HCT116 (cell line): ENCODE measurements around the gene BMERB1. TPM values are rescaled to one million over a fixed set of nuclear protein-coding genes. Genes with fewer than 3 reads are reported as not detected.
"Not testable (repeated sequence)": the region's sequence is repeated elsewhere in the genome, so short reads cannot be mapped to it uniquely, and the experiment has no call there.

Source experiments
- ATAC-seq: fragments of 200-7000 bp; cut with Tn5 transposase; 2 replicates; pipeline ENCODE4 v1.9.1; 2020; ENCODE audit warnings: mild to moderate bottlenecking, moderate library complexity
- BruUV-seq: library from RNA; stranded (reverse); fragments of 400-500 nt; replicated peaks from 2 replicates; lab custom pipeline; 2021; lab: Mats Ljungman, UMichigan
- CTCF ChIA-PET: fragments of 300-600 bp; sonication (Branson Sonifier 250); formaldehyde crosslinking; loops from one replicate; lab custom pipeline; 2021; ENCODE audit warnings: antibody characterized with exemption; lab: Charles Lee
- POLR2A ChIA-PET: fragments of 300-600, 350-600 bp; sonication (Branson Sonifier 250); formaldehyde crosslinking; loops from one replicate; lab custom pipeline; 2021; ENCODE audit warnings: antibody characterized with exemption; lab: Charles Lee
- RAD21 ChIA-PET, 2 experiments: fragments of 300-600 bp; sonication (Branson Sonifier 250); formaldehyde crosslinking; loops; one replicate each; lab custom pipeline; 2023; ENCODE audit warnings: low total read pairs in 2 of 2; ENCODE audit not compliant: uncharacterized antibody in 2 of 2, unreplicated experiment in 2 of 2, low non-redundant PET in 1 of 2; lab: Charles Lee
- DNase-seq: peaks from one replicate; pipeline ENCODE4 v3.0.0-alpha.2; 2010; ENCODE audit warnings: low read depth, low spot score
- H2AFZ ChIP-seq: fragments of 200-600 bp; shearing (Covaris generic), sonication (generic); 2 replicates; pipeline ENCODE4 v1.6.1; 2017; ENCODE audit warnings: low read depth, mixed run types, mixed read lengths, antibody characterized with exemption, low read length; ENCODE audit not compliant: poor library complexity, severe bottlenecking
- H3K27ac ChIP-seq: 2 replicates; pipeline ENCODE4 v1.5.1; 2012; ENCODE audit warnings: low read depth, low read length
- H3K27me3 ChIP-seq: fragments of 200-600 bp; sonication (generic); 2 replicates; pipeline ENCODE4 v1.6.1; 2016; ENCODE audit warnings: mixed run types, low read length, mixed read lengths; ENCODE audit not compliant: insufficient read depth
- H3K36me3 ChIP-seq, 2 experiments: fragments of 200-500 bp in 1 of 2; fragments of 200-600 bp in 1 of 2; sonication (Bioruptor generic) in 1 of 2; sonication (generic) in 1 of 2; 2 replicates each; pipeline versions ENCODE4 v1.5.1 to v1.6.1; 2014 to 2016; ENCODE audit warnings: low read length in 2 of 2, inconsistent platforms in 1 of 2, mixed read lengths in 1 of 2, mixed run types in 1 of 2; ENCODE audit not compliant: insufficient read depth in 2 of 2, control insufficient read depth in 1 of 2
- H3K4me1 ChIP-seq, 2 experiments: fragments of 200-600 bp in 1 of 2; sonication (generic) in 1 of 2; 2 replicates each; pipeline versions ENCODE4 v1.5.1 to v1.6.1; 2012 to 2017; ENCODE audit warnings: low read length in 2 of 2, inconsistent platforms in 1 of 2, mild to moderate bottlenecking in 1 of 2, mixed read lengths in 1 of 2, mixed run types in 1 of 2, moderate library complexity in 1 of 2; ENCODE audit not compliant: insufficient read depth in 2 of 2, control insufficient read depth in 1 of 2
- H3K4me2 ChIP-seq: fragments of 200-600 bp; sonication (generic); 2 replicates; pipeline ENCODE4 v1.6.1; 2017; ENCODE audit warnings: mixed run types, low read length, mixed read lengths
- H3K4me3 ChIP-seq, 2 experiments: fragments of 200-600 bp in 1 of 2; sonication (generic) in 1 of 2; replicated peaks in 1 of 2; 2 replicates each; pipeline ENCODE4 v1.5.1; 2011 to 2016; ENCODE audit warnings: low read length in 2 of 2, control low read depth in 1 of 2, low read depth in 1 of 2, mild to moderate bottlenecking in 1 of 2, mixed read lengths in 1 of 2, mixed run types in 1 of 2
- H3K79me2 ChIP-seq: fragments of 200-600 bp; sonication (generic); 2 replicates; pipeline ENCODE4 v1.6.1; 2017; ENCODE audit warnings: mild to moderate bottlenecking, mixed run types, low read length, moderate library complexity, mixed read lengths; ENCODE audit not compliant: insufficient read depth
- H3K9ac ChIP-seq: fragments of 200-600 bp; sonication (generic); 2 replicates; pipeline ENCODE4 v1.6.1; 2016; ENCODE audit warnings: low read length, mixed read lengths
- H3K9me2 ChIP-seq: fragments of 200-600 bp; sonication (generic), shearing (Covaris generic); 2 replicates; pipeline ENCODE4 v1.6.1; 2017; ENCODE audit warnings: mixed run types, mild to moderate bottlenecking, moderate library complexity; ENCODE audit not compliant: insufficient read depth
- H3K9me3 ChIP-seq, 2 experiments: fragments of 200-500 bp in 1 of 2; fragments of 200-600 bp in 1 of 2; sonication (Bioruptor generic) in 1 of 2; sonication (generic) in 1 of 2; 2 replicates each; pipeline ENCODE4 v1.6.1; 2014 to 2017; ENCODE audit warnings: low read length in 2 of 2, mixed read lengths in 2 of 2, inconsistent platforms in 1 of 2, low read depth in 1 of 2, mild to moderate bottlenecking in 1 of 2, mixed run types in 1 of 2, moderate library complexity in 1 of 2; ENCODE audit not compliant: control insufficient read depth in 1 of 2, insufficient read depth in 1 of 2
- H4K20me1 ChIP-seq: fragments of 200-600 bp; sonication (generic), shearing (Covaris generic); 2 replicates; pipeline ENCODE4 v1.6.1; 2017; ENCODE audit warnings: mixed run types, mild to moderate bottlenecking, moderate library complexity; ENCODE audit not compliant: insufficient read depth
- EGR1 ChIP-seq: IDR thresholded peaks from 2 replicates; pipeline ENCODE4 v1.6.1; 2012; ENCODE audit warnings: low read depth
- EZH2 ChIP-seq: fragments of 200-600 bp; sonication (generic); IDR thresholded peaks from 2 replicates; pipeline ENCODE4 v1.6.1; 2017; ENCODE audit warnings: antibody characterized with exemption, mixed run types
- JUND ChIP-seq: IDR thresholded peaks from 2 replicates; pipeline ENCODE4 v1.6.1; 2012
- POLR2A ChIP-seq: IDR thresholded peaks from 2 replicates; pipeline ENCODE4 v1.7.0; 2011; ENCODE audit warnings: borderline replicate concordance; ENCODE audit not compliant: insufficient read depth, insufficient read length; ENCODE audit errors: extremely low read depth
- POLR2AphosphoS5 ChIP-seq: IDR thresholded peaks from 2 replicates; pipeline ENCODE4 v1.6.1; 2011; ENCODE audit warnings: mild to moderate bottlenecking, low read depth, low read length, moderate library complexity
- RAD21 ChIP-seq: IDR thresholded peaks from 2 replicates; pipeline ENCODE4 v1.6.1; 2012; ENCODE audit warnings: low read depth, mild to moderate bottlenecking
- SP1 ChIP-seq: IDR thresholded peaks from 2 replicates; pipeline ENCODE4 v1.6.1; 2012; ENCODE audit warnings: low read depth
- SRF ChIP-seq: IDR thresholded peaks from 2 replicates; pipeline ENCODE4 v1.6.1; 2012; ENCODE audit warnings: low read depth
- TCF7L2 ChIP-seq: IDR thresholded peaks from 2 replicates; pipeline ENCODE4 v1.7.0; 2011; ENCODE audit warnings: borderline replicate concordance, inconsistent platforms; ENCODE audit not compliant: insufficient read depth, insufficient read length; ENCODE audit errors: extremely low read depth
- YY1 ChIP-seq: IDR thresholded peaks from 2 replicates; pipeline ENCODE4 v1.6.1; 2011; ENCODE audit warnings: low read length, low read depth, moderate library complexity, mild to moderate bottlenecking; ENCODE audit not compliant: insufficient replicate concordance; ENCODE audit errors: extremely low read depth
- intact Hi-C: fragments of 100-400 bp; cut with micrococcal nuclease; formaldehyde crosslinking; loops from 2 replicates; pipeline ENCODE4 v1.10.0; 2022
- total RNA-seq: library from RNA; stranded (reverse); gene quantifications from one replicate; pipeline ENCODE4 v1.2.1, GENCODE V29; 2021; ENCODE audit not compliant: unreplicated experiment
- TF ChIP-seq, protein P1 (sequence below): IDR thresholded peaks from 2 replicates; pipeline ENCODE4 v1.6.1; 2011; ENCODE audit warnings: mild to moderate bottlenecking, low read length, moderate library complexity; ENCODE audit not compliant: insufficient replicate concordance; ENCODE audit errors: extremely low read depth

Gene BMERB1
- total RNA-seq, 1 experiment from 2014 or later: 43.6 TPM

- H3K4me2 ChIP-seq: no peak overlapping the region
- H4K20me1 ChIP-seq: no peaks in the 10 kb centered on the region
- no peaks in the 10 kb centered on the region for H3K27me3 ChIP-seq
- BruUV-seq: no TSS peak
- H3K4me1 ChIP-seq: peaks cover 0 to 17% of the 10 kb centered on the region in 2 experiments; a peak in 2 of 4 replicates
- H2AFZ ChIP-seq: no peak overlapping the region
- intact Hi-C loops: no loop called here
- no peak for DNase-seq
- H3K9me2 ChIP-seq: no peaks in the 10 kb centered on the region
- POLR2A ChIA-PET: no interaction called here
- H3K9me3 ChIP-seq: no peaks in the 10 kb centered on the region
- RAD21 ChIA-PET: no interaction called here
- ATAC-seq: no peak
- TF ChIP-seq SP1: no peak
- TF ChIP-seq POLR2A: no peak
- no peak for TF ChIP-seq YY1
- TF ChIP-seq EZH2: no peak
- TF ChIP-seq TCF7L2: no peak
- TF ChIP-seq POLR2AphosphoS5: no peak
- TF ChIP-seq, protein P1, sequence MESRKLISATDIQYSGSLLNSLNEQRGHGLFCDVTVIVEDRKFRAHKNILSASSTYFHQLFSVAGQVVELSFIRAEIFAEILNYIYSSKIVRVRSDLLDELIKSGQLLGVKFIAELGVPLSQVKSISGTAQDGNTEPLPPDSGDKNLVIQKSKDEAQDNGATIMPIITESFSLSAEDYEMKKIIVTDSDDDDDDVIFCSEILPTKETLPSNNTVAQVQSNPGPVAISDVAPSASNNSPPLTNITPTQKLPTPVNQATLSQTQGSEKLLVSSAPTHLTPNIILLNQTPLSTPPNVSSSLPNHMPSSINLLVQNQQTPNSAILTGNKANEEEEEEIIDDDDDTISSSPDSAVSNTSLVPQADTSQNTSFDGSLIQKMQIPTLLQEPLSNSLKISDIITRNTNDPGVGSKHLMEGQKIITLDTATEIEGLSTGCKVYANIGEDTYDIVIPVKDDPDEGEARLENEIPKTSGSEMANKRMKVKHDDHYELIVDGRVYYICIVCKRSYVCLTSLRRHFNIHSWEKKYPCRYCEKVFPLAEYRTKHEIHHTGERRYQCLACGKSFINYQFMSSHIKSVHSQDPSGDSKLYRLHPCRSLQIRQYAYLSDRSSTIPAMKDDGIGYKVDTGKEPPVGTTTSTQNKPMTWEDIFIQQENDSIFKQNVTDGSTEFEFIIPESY: no peak
- TF ChIP-seq SRF: no peak
- TF ChIP-seq RAD21: no peak
- no peak for TF ChIP-seq EGR1
- TF ChIP-seq JUND: no peak
- TF ChIP-seq, all 23 proteins: peak for 0
- Histone ChIP-seq H3K27ac (no peak overlapping the region), H3K79me2 (no peaks in the 10 kb centered on the region), H3K36me3 (no peaks in the 10 kb centered on the region), H3K4me3 (no peak overlapping the region), H3K9ac (no peak overlapping the region)
- CTCF ChIA-PET: interaction anchor here (1.0 kb wide), 1 partner anchor 9 kb away, joined by 6 read pairs; no protein-coding TSS in a partner anchor
Observed at GRCh38 chr16:15418206-15418605, 16.2 kb upstream of the BMERB1 start.

- CTCF ChIA-PET, H3K4me2 ChIP-seq, H3K4me1 ChIP-seq, H4K20me1 ChIP-seq, BruUV-seq, H3K79me2 ChIP-seq, H3K36me3 ChIP-seq, POLR2A ChIA-PET, DNase-seq, ATAC-seq, H3K9me3 ChIP-seq, H3K27me3 ChIP-seq, H3K4me3 ChIP-seq, H3K9me2 ChIP-seq, RAD21 ChIA-PET, H3K9ac ChIP-seq, intact Hi-C loops, H2AFZ ChIP-seq, H3K27ac ChIP-seq: not testable (repeated sequence)
Observed at GRCh38 chr16:15421696-15422095, 12.7 kb upstream of the BMERB1 start.
